Activated CD4-positive, CD25-positive, alpha-beta regulatory T cell (primary cell): ENCODE data around the gene PLAC1.

Experiments
- DNase-seq, 4 experiments: peaks; one replicate each; lab custom pipeline; 2025; lab: John Stamatoyannopoulos, UW

Gene PLAC1

GRCh38 chrX:134670134-134670924, 12.1 kb upstream of the PLAC1 start:
- DNase-seq, result no peak

- no peak for DNase-seq
These were observed 11.3 kb upstream of the PLAC1 start for GRCh38 chrX:134669378-134670098.

GRCh38 chrX:134664202-134664601, 5.9 kb upstream of the PLAC1 start:
- no peak for DNase-seq

GRCh38 chrX:134661295-134661694, 3.0 kb upstream of the PLAC1 start:
- no peak for DNase-seq

- no peak for DNase-seq
These were observed 2.4 kb upstream of the PLAC1 start for GRCh38 chrX:134660627-134661026.

- DNase-seq, result no peak
These were observed 1.5 kb upstream of the PLAC1 start for GRCh38 chrX:134659761-134660160.

GRCh38 chrX:134658760-134659023, 421 bp upstream of the PLAC1 start:
- no peak for DNase-seq

- DNase-seq, result no peak
These were observed 3.8 kb downstream of the PLAC1 start for GRCh38 chrX:134654398-134655012.

- no peak for DNase-seq
These were observed 4.4 kb downstream of the PLAC1 start for GRCh38 chrX:134653835-134654234.

GRCh38 chrX:134650701-134651100, 7.6 kb downstream of the PLAC1 start:
- no peak for DNase-seq

GRCh38 chrX:134649770-134650169, 8.5 kb downstream of the PLAC1 start:
- DNase-seq, result no peak

GRCh38 chrX:134647477-134647877, 10.8 kb downstream of the PLAC1 start:
- DNase-seq, result no peak

- DNase-seq, result no peak
These were observed 11.6 kb downstream of the PLAC1 start for GRCh38 chrX:134646691-134647090.

- no peak for DNase-seq
These were observed 12.2 kb downstream of the PLAC1 start for GRCh38 chrX:134645936-134646543.

- DNase-seq, result no peak
These were observed 15.9 kb downstream of the PLAC1 start for GRCh38 chrX:134642386-134642785.

GRCh38 chrX:134641346-134641745, 16.9 kb downstream of the PLAC1 start:
- no peak for DNase-seq

GRCh38 chrX:134640914-134641313, 17.4 kb downstream of the PLAC1 start:
- DNase-seq, result no peak

- no peak for DNase-seq
These were observed 21.4 kb downstream of the PLAC1 start for GRCh38 chrX:134636851-134637250.

- no peak for DNase-seq
These were observed 23.6 kb downstream of the PLAC1 start for GRCh38 chrX:134634691-134635090.

GRCh38 chrX:134633832-134634231, 24.4 kb downstream of the PLAC1 start:
- no peak for DNase-seq

- no peak for DNase-seq
These were observed 24.9 kb downstream of the PLAC1 start for GRCh38 chrX:134633394-134633793.

GRCh38 chrX:134632355-134632754, 25.9 kb downstream of the PLAC1 start:
- no peak for DNase-seq
